8988T (cell line): ENCODE results near the gene MGRN1.
A peak's percentile ranks its signal among the peaks of the same experiment; 100 is the strongest.

Experiments
- DNase-seq: peaks from one replicate; pipeline ENCODE4 v3.0.0; 2011

Gene MGRN1

GRCh38 chr16:4606354-4606753, 18.3 kb upstream of the MGRN1 start:
- no peak for DNase-seq

DNA sequence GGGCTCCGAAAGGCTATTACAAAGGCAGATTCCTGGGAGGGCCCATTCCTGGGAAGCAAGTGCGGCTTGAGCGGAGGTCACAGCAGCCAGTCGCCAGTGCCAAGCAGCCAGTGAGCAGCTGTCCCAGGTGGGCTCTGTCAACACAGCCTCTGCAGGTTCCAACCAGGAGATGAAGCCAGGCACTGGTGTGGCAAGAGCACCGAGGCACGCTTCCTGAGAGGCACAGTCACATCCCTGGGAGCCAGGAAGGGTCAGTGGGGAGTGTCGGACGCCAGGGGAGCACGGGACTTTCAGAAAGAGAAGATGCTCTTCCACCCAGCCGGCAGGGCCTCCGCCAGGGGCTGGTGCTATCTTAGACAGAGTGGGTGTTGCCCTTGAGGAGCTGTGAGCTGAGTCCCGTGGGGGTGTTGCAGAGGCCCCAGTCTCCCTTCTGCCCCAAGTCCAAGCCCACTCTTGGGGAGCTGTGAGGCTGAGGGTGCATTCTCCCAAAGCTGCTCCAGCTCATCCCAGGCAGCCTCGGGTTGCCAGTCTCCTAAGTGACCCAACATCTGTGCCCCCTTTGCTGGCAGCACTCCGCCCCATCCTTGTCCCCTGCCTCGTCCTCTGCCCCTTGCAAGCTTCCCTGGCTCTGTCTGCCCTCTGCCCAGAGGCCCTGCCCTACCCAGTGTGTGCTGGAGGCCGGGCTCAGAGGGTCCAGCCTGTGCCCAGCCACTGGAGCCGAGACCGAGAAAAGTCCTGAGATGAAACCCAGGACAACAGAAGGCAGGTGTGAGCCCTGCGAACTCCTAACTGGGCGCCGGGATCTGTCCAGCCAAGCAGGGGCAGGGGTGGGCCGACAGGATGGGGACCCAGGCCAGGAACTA, 16.6 kb upstream of the MGRN1 start:
- no peak for DNase-seq

GRCh38 chr16:4608704-4608980, 16.0 kb upstream of the MGRN1 start:
- no peak for DNase-seq

GRCh38 chr16:4609200-4610010, 15.2 kb upstream of the MGRN1 start:
- no peak for DNase-seq

DNA sequence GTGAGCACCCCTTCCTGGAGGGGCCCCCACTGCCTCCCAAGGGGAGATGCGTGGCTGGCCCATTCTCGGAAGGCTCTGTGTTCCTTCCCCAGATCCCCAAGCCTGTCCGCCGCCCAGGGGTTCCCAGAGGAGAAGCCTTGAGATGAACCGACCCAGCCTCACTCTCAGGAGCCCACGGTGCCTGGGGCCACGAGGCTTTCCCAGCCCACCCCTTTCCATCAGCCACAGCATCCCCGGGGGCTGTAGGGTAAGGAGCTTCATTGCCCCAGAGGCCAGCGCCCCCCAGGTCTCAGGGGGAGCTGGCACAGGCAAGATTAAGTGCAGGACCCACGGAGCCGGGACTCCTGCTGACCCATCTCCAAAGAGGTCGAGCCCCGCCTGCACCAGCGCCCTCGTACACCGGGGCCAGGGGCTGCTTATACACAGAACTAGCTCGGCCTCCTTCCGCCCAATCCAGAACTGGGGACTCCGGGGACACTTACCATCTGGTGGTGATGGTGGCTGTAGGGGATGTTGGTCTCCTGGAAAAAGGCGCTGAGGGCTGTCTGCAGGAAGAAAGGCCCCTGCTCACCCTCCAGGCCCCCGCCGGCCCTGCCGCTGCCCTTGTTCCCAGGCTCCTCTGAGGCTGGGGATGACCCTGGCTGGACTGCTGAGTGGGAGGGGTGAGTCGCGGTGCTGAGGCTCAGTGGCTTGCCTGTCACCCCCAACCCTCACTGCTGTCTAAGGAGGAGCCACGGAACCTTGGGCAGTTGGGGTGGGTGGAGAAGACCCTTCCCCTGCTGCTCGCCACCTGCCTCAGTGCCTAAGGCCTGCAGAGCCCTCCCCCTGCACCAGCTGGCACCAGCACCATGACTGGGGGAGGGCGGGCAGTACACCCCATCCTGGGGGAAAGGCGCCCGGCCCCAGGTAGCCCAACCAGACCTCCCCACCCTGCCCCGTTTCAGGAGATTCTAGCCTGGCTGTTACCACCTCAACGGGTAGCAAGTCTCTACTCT, 14.3 kb upstream of the MGRN1 start:
- DNase-seq = no peak

- DNase-seq = no peak
Measured at GRCh38 chr16:4611337-4612021, 13.1 kb upstream of the MGRN1 start.

- no peak for DNase-seq
Measured at GRCh38 chr16:4612474-4612931, 12.1 kb upstream of the MGRN1 start.

- no peak for DNase-seq
Measured at GRCh38 chr16:4612977-4613635, 11.5 kb upstream of the MGRN1 start.

DNA sequence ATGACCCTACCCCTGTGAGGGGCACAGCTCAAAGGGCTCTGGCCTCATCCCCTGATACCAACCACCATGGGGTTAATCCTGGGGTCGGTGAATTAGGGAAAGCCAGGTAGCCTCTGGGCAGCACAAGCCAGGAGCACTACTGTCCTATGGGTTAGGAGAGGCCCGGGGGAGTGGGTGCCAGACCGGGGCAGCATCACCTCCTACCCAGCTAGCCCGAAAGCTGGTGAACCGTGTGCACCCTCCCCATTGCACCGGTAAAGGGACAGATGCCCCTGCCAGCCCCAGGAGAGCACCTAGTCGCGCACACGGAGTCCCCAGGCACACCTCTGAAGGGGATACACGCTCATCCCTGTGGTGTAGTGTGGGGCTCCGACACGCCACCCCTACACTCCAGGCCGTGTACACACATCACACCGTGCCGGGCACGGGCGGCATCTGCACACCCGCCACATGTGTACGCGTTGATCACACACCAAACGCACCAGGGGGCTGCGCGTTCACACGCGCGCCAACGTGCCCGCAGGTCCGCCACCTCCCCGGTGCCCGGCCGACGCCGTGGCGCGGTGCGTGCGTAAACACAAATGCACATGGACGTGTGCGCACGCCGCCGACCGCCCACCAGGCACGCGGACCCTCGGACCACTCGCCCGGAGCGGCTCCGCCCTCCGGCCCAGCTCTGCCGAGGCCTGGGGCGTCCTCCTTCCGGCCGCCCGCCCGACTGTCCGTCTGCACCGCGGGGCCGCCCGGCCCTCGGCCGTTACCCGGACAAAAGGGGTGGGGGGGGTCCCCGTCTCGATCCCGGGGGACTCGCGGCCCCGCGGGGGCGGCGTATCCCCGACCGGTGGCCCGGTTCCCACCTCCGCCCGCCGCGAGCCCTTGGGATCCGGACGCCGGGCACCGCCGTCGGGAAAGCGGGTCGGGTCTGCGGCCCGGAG, 10.7 kb upstream of the MGRN1 start:
- DNase-seq = no peak

GRCh38 chr16:4614571-4615383, 9.8 kb upstream of the MGRN1 start, which contains the start of gene UBALD1:
Gene UBALD1, minus strand, starts transcription at chr16:4614888. Its CDS starts 91 bp downstream, at chr16:4614797.
- peak; percentile 90 for DNase-seq

- no peak for DNase-seq
Measured at GRCh38 chr16:4615384-4616046, 9.1 kb upstream of the MGRN1 start.

GRCh38 chr16:4616047-4616811, 8.4 kb upstream of the MGRN1 start:
- peak; percentile 88 for DNase-seq

DNA sequence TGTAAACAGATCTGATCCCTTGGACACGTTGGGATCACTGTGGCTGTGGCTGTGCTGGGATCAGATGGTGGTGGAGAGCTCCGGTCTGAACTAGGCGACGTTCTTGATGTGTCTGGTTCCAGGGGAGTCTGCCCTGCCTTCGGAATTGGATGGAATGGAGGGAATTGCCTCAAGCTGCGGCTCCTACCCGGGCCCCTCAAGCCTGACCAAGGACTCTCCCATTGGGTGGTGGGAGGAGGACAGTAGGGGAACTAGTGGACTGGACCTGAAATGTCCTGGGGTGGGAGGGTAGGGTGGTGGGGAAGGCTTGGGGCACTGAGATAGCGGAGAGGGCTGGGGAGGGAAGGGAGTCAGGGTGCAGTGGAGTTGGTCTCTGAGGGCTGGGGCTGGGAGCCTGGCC, 6.7 kb upstream of the MGRN1 start:
- DNase-seq = no peak

DNA sequence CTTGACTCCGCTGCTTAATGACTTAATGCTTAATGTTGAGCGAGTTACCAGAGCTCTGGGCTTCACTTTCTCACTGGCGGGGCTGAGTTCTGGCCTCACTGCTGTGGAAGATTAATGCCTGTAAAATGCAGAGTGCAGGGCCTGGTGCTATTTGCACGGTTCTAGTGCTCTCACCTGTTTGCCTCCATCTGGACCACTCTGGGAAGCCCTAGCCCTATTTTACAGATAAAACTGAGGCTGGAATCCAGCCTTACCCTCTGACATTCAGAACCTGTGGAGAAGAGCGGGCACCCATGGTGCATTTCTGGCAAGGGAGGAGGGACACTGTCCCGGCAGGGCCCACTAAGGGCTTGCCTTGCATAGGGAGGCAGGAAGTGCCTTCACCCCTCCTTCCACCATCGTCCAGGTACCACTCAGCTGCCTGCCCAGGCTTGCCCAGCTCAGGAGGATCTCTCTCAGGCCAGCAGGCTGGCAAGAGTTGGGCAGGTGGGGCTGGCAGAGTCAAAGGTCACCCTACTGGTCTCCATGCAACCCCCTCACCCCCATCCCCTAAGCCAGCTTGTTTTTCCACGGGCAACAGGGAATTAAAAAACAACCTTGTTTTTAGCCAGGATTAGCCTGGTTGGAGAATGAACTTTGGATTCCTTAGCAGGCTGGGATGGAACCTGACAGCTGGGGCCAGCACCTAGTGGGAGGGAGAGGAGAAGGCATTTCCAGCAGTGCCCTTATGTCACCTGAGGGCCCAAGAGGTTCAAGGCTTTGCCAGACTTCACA, 5.8 kb upstream of the MGRN1 start:
- no peak for DNase-seq

DNA sequence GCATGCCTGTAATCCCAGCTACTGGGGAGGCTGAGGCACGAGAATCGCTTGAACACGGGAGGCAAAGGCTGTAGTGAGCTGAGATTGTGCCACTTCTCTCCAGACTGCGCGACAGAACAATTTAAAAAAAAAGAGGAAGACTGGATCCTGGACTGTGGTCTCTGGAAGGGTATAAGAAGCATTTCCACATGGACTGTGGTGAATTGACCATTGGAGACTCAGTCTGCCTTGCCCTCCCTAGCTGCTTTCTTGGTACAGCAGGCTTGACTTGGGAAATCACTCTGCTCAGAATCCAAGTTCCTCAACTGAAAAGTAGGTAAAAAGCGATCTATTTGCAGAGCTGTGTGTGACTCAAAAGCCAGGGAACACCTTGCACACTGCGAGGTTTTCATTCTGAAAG, 1.0 kb upstream of the MGRN1 start:
- DNase-seq = no peak

DNA sequence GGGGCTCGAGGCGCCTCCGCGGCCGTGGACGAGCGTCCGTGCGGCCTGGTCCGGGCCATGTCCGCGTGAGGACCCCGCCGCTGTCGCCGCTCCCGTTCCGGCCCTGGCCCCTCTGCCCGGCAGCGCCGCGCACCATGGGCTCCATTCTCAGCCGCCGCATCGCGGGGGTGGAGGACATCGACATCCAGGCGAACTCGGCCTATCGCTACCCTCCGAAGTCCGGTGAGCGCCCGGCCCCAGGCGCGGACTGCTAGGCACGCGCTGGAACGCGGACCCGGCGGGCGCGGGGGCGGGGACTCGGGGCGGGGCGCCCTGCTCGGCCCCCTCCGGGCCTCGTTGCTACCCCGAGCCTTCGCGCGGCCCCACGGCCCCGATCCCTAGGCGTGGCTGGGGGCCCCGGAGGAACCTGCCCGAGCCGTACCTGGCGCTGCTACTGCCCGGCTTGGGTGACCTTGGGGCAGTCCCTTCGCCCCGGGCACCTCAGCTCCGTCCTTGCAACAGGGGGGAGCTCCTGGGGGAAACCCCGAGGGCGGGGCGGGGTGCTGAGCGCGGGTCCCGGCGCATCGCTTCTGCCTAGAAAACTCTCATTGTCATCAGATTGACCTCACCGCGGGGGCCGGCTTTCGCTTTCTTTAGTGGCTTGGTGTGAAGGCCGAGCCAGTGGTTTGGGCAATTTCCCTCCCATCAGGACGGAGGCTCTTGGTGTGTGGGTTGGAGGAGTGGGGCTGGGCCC, 367 bp downstream of the MGRN1 start:
- DNase-seq = no peak
